K562 (cell line): ENCODE data around the gene CSRP2. TPM values are rescaled to one million over a fixed set of nuclear protein-coding genes. Genes with fewer than 3 reads are reported as not detected.
A peak's percentile ranks its signal among the peaks of the same experiment; 100 is the strongest.

Source experiments
- ARID1B ChIP-seq: fragments of 450-650 bp; IDR thresholded peaks from 2 replicates; pipeline ENCODE4 v1.6.1; 2016; ENCODE audit warnings: antibody characterized with exemption, mild to moderate bottlenecking, inconsistent platforms
- CBFA2T2 ChIP-seq: fragments of 450-650 bp; conservative IDR thresholded peaks from 2 replicates; pipeline ENCODE4 v1.6.1; 2017; ENCODE audit warnings: mild to moderate bottlenecking
- CBFA2T3 ChIP-seq: fragments of 450-650 bp; IDR thresholded peaks from 2 replicates; pipeline ENCODE4 v1.6.1; 2017
- CXXC5 ChIP-seq: fragments of 250-450 bp; sonication (Bioruptor Pico); IDR thresholded peaks from 2 replicates; pipeline ENCODE4 v1.8.0; 2022; ENCODE audit warnings: inconsistent platforms, mild to moderate bottlenecking, moderate library complexity
- ETV1 ChIP-seq: fragments of 450-650 bp; conservative IDR thresholded peaks from 2 replicates; pipeline ENCODE4 v1.6.1; 2016; ENCODE audit warnings: missing genetic modification characterization, control low read depth, low read depth, missing compliant biosample characterization
- ETV5 ChIP-seq: sonication (generic); formaldehyde crosslinking; IDR thresholded peaks from 2 replicates; pipeline ENCODE4 v1.4.0; 2020; ENCODE audit warnings: low read depth, mild to moderate bottlenecking, missing genetic modification reagents
- FIP1L1 ChIP-seq: fragments of 200-400 bp; formaldehyde crosslinking; IDR thresholded peaks from 2 replicates; pipeline ENCODE4 v1.6.1; 2018; ENCODE audit warnings: mild to moderate bottlenecking, low read depth, low read length; ENCODE audit not compliant: poor library complexity, severe bottlenecking
- MEIS2 ChIP-seq: fragments of 450-650 bp; IDR thresholded peaks from 2 replicates; pipeline ENCODE4 v1.6.1; 2014; ENCODE audit warnings: mild to moderate bottlenecking; ENCODE audit not compliant: partially characterized antibody
- MTA2 ChIP-seq: fragments of 450-650 bp; IDR thresholded peaks from 2 replicates; pipeline ENCODE4 v1.6.1; 2016; ENCODE audit warnings: low read depth
- MTA3 ChIP-seq: fragments of 450-650 bp; formaldehyde crosslinking; IDR thresholded peaks from 2 replicates; pipeline ENCODE4 v1.6.1; 2017; ENCODE audit warnings: mild to moderate bottlenecking, borderline replicate concordance
- NCOR1 ChIP-seq: fragments of 450-650 bp; IDR thresholded peaks from 2 replicates; pipeline ENCODE4 v1.6.1; 2016; ENCODE audit warnings: mild to moderate bottlenecking, moderate library complexity
- NFIC ChIP-seq: fragments of 450-650 bp; IDR thresholded peaks from 2 replicates; pipeline ENCODE4 v1.6.1; 2017; ENCODE audit warnings: mild to moderate bottlenecking, inconsistent platforms
- PRPF4 ChIP-seq: fragments of 200-400 bp; formaldehyde crosslinking; IDR thresholded peaks from one replicate; pipeline ENCODE4 v1.6.1; 2017; ENCODE audit warnings: low read length, low read depth, mild to moderate bottlenecking; ENCODE audit not compliant: insufficient read depth, poor library complexity, severe bottlenecking
- RCOR1 ChIP-seq, 2 experiments: IDR thresholded peaks; 2 replicates each; pipeline ENCODE4 v1.6.1; 2012; ENCODE audit warnings: low read depth in 2 of 2, low read length in 2 of 2, borderline replicate concordance in 1 of 2, improper control_type of control experiment in 1 of 2
- SAFB ChIP-seq: fragments of 200-400 bp; formaldehyde crosslinking; IDR thresholded peaks from 2 replicates; pipeline ENCODE4 v1.6.1; 2017; ENCODE audit warnings: low read depth, low read length, borderline replicate concordance
- SMARCE1 ChIP-seq: fragments of 450-650 bp; IDR thresholded peaks from 2 replicates; pipeline ENCODE4 v1.7.1; 2016; ENCODE audit warnings: mild to moderate bottlenecking
- SOX6 ChIP-seq: fragments of 450-650 bp; IDR thresholded peaks from 2 replicates; pipeline ENCODE4 v1.6.1; 2014; ENCODE audit warnings: mild to moderate bottlenecking
- SRSF1 ChIP-seq: fragments of 200-400 bp; formaldehyde crosslinking; IDR thresholded peaks from 2 replicates; pipeline ENCODE4 v1.6.1; 2017; ENCODE audit warnings: mild to moderate bottlenecking, low read depth, low read length, moderate library complexity
- TAL1 ChIP-seq: fragments of 450-650 bp; IDR thresholded peaks from 2 replicates; pipeline ENCODE4 v1.6.1; 2016; ENCODE audit warnings: mild to moderate bottlenecking
- TCF3 ChIP-seq: sonication (generic); formaldehyde crosslinking; IDR thresholded peaks from 2 replicates; pipeline ENCODE4 v1.4.0; 2020; ENCODE audit warnings: mild to moderate bottlenecking, missing genetic modification reagents
- ZBTB1 ChIP-seq: sonication (generic); formaldehyde crosslinking; IDR thresholded peaks from 2 replicates; pipeline ENCODE4 v1.8.1; 2023; ENCODE audit warnings: missing genetic modification reagents, low read depth, mild to moderate bottlenecking, borderline replicate concordance
- ZKSCAN3 ChIP-seq: fragments of 250-450 bp; sonication (Bioruptor Pico); IDR thresholded peaks from 2 replicates; pipeline ENCODE4 v1.4.0; 2020
- polyA plus RNA-seq, 8 experiments: library from polyadenylated mRNA; depleted of rRNA in 4 of 8; stranded (reverse) in 5 of 8; unstranded in 3 of 8; fragments of >200 nt; fragmentation: Nextera tagmentation in 2 of 8; fragmentation: Illumina TruSeq in 1 of 8; extraction: Ambion mirVana in 2 of 8; extraction: Trizol in 1 of 8; gene quantifications; 2 replicates each; pipeline versions ENCODE4 v1.2.1 to v1.2.3, GENCODE V29; 2011 to 2014; ENCODE audit warnings: inconsistent platforms in 1 of 8, missing spikeins in 1 of 8
- total RNA-seq, 7 experiments: library from RNA; depleted of rRNA in 6 of 7; stranded (reverse); fragments of >200 nt in 6 of 7; fragmentation: Illumina TruSeq in 2 of 7; extraction: Trizol in 2 of 7; gene quantifications; 2 replicates each; pipeline versions ENCODE4 v1.2.1 to v1.2.3, GENCODE V29; 2011 to 2021; ENCODE audit warnings: low replicate concordance in 1 of 7
- TF ChIP-seq, protein P1 (sequence below), 2 experiments: IDR thresholded peaks in 1 of 2; conservative IDR thresholded peaks in 1 of 2; 2 replicates each; pipeline ENCODE4 v1.6.1; 2016; ENCODE audit warnings: low read depth in 2 of 2, mild to moderate bottlenecking in 1 of 2, missing compliant biosample characterization in 1 of 2, missing genetic modification characterization in 1 of 2, moderate library complexity in 1 of 2
- TF ChIP-seq, protein P2 (sequence below): fragments of 200-800 bp; sonication (Bioruptor generic); IDR thresholded peaks from 2 replicates; pipeline ENCODE4 v1.6.1; 2017; ENCODE audit warnings: missing genetic modification characterization, missing compliant biosample characterization

Gene CSRP2
- total and polyA plus RNA-seq, 9 of the 15 experiments (the other 6 are each of a cell fraction or from before 2014, with no cell fraction given) = 0.32 to 6.2 (median 2.3) TPM

DNA sequence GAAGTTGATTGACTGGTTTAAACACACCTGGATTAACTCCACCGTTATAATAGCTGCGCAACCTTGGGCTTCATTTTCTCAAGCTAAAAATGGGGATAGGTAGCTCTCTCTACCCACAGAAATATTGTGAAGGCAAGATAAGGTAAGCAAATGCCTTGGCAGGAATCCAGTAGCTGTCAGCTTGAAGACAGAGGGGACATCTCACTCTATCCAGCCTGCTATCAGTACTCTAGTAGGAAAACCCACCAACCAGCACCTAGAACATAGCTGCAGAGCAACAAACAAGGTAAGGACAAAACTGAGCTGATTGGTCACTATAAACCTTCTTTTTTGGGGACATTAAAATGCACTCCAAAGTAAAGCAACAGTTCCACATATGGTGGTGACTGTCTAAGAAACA is 7.7 kb downstream of the CSRP2 start (continued):
- no peak for TF ChIP-seq ZBTB1
- peak; percentile 25; the same call in 1 of the 2 replicates for TF ChIP-seq CBFA2T2
- no peak for TF ChIP-seq SAFB
- 0 out of 2 replicates have a peak, but pooled peaks have one; percentile 8 for TF ChIP-seq SOX6
- TF ChIP-seq, protein P1, sequence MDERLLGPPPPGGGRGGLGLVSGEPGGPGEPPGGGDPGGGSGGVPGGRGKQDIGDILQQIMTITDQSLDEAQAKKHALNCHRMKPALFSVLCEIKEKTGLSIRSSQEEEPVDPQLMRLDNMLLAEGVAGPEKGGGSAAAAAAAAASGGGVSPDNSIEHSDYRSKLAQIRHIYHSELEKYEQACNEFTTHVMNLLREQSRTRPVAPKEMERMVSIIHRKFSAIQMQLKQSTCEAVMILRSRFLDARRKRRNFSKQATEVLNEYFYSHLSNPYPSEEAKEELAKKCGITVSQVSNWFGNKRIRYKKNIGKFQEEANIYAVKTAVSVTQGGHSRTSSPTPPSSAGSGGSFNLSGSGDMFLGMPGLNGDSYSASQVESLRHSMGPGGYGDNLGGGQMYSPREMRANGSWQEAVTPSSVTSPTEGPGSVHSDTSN (CRISPR knock-in tag; IDR thresholded peaks at IDR 0.05; ENCODE audit: low read depth) = peak; percentile 47; the same call in 1 of the 2 replicates
- TF ChIP-seq, protein P1 (tag; conservative IDR thresholded peaks at IDR 0.05; ENCODE audit: low read depth) = peak; percentile 84
- peak; percentile 22; the same call in 1 of the 2 replicates for TF ChIP-seq NCOR1
- TF ChIP-seq ETV5 (CRISPR knock-in tag) = no peak
- peak; percentile 66 for TF ChIP-seq CBFA2T3
- peak; percentile 77 for TF ChIP-seq ARID1B
- TF ChIP-seq, protein P2, sequence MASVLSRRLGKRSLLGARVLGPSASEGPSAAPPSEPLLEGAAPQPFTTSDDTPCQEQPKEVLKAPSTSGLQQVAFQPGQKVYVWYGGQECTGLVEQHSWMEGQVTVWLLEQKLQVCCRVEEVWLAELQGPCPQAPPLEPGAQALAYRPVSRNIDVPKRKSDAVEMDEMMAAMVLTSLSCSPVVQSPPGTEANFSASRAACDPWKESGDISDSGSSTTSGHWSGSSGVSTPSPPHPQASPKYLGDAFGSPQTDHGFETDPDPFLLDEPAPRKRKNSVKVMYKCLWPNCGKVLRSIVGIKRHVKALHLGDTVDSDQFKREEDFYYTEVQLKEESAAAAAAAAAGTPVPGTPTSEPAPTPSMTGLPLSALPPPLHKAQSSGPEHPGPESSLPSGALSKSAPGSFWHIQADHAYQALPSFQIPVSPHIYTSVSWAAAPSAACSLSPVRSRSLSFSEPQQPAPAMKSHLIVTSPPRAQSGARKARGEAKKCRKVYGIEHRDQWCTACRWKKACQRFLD = 0 out of 2 replicates have a peak, but pooled peaks have one; percentile 46
- TF ChIP-seq MEIS2 = peak; percentile 97
- TF ChIP-seq SRSF1 = no peak
- TF ChIP-seq PRPF4 = no peak
- peak; percentile 79 for TF ChIP-seq MTA3
- 0 out of 2 replicates have a peak, but pooled peaks have one; percentile 17 for TF ChIP-seq MTA2
- peak; percentile 39; the same call in 1 of the 2 replicates for TF ChIP-seq SMARCE1
- peak; percentile 62 for TF ChIP-seq TCF3 (CRISPR knock-in tag)
- 0 out of 2 replicates have a peak, but pooled peaks have one; percentile 24 for TF ChIP-seq TAL1
- 0 out of 2 replicates have a peak, but pooled peaks have one; percentile 6 for TF ChIP-seq CXXC5 (CRISPR knock-in tag)
- TF ChIP-seq RCOR1 (IDR thresholded peaks at IDR 0.05; ENCODE audit: borderline replicate concordance in 1 of 2, low read depth in 2 of 2, low read length in 2 of 2) = peak in 1 of 2 experiments; percentile 41; a peak in 1 of 4 replicates
- no peak for TF ChIP-seq ZKSCAN3 (CRISPR knock-in tag)
- no peak for TF ChIP-seq FIP1L1
- peak; percentile 95 for TF ChIP-seq NFIC
- peak; percentile 59 for TF ChIP-seq ETV1 (tag)
